Neural progenitor cell (in vitro differentiated cells): ENCODE results near the gene ZNF862. TPM values are rescaled to one million over a fixed set of nuclear protein-coding genes. Genes with fewer than 3 reads are reported as not detected.

Experiments used
- DNase-seq: peaks from one replicate; pipeline ENCODE4 v3.0.0-alpha.2; 2016; ENCODE audit warnings: low spot score
- H2AFZ ChIP-seq: fragments of 200-600 bp; sonication (generic); replicated peaks from 2 replicates; pipeline ENCODE4 v1.6.1; 2016; ENCODE audit warnings: antibody characterized with exemption
- H3F3A ChIP-seq: fragments of 200-600 bp; sonication (generic); 2 replicates; pipeline ENCODE4 v1.6.1; 2016; ENCODE audit warnings: antibody characterized with exemption, low read depth
- H3K27ac ChIP-seq: fragments of 200-600 bp; sonication (generic); 2 replicates; pipeline ENCODE4 v1.5.1; 2016; ENCODE audit warnings: mild to moderate bottlenecking
- H3K27me3 ChIP-seq: fragments of 200-600 bp; sonication (generic); 2 replicates; pipeline ENCODE4 v1.6.1; 2016; ENCODE audit warnings: mild to moderate bottlenecking, moderate library complexity
- H3K36me3 ChIP-seq: fragments of 200-600 bp; sonication (generic); 2 replicates; pipeline ENCODE4 v1.5.1; 2016
- H3K4me1 ChIP-seq: fragments of 200-600 bp; sonication (generic); 2 replicates; pipeline ENCODE4 v1.6.1; 2016; ENCODE audit warnings: mixed run types
- H3K4me2 ChIP-seq: fragments of 200-600 bp; sonication (generic); 2 replicates; pipeline ENCODE4 v1.6.1; 2016
- H3K4me3 ChIP-seq: fragments of 200-600 bp; sonication (generic); 2 replicates; pipeline ENCODE4 v1.5.1; 2016
- H3K79me2 ChIP-seq: fragments of 200-600 bp; sonication (generic); 2 replicates; pipeline ENCODE4 v1.6.1; 2016; ENCODE audit warnings: low read depth
- H3K9ac ChIP-seq: fragments of 200-600 bp; sonication (generic); 2 replicates; pipeline ENCODE4 v1.6.1; 2016
- H3K9me3 ChIP-seq: fragments of 200-600 bp; sonication (generic); 2 replicates; pipeline ENCODE4 v1.5.1; 2016; ENCODE audit warnings: low read depth
- H4K20me1 ChIP-seq: fragments of 200-600 bp; sonication (generic); 2 replicates; pipeline ENCODE4 v1.6.1; 2016; ENCODE audit warnings: low read depth
- H3K27ac Mint-ChIP-seq: 3 replicates; pipeline ENCODE4 v1.8.0; 2021; ENCODE audit warnings: mixed read lengths
- H3K27me3 Mint-ChIP-seq: 2 replicates; pipeline ENCODE4 v1.8.0; 2022; ENCODE audit warnings: low read depth, mild to moderate bottlenecking, inconsistent platforms, moderate library complexity, mixed read lengths; ENCODE audit not compliant: insufficient read depth
- H3K36me3 Mint-ChIP-seq: 3 replicates; pipeline ENCODE4 v1.8.0; 2021; ENCODE audit warnings: mixed read lengths
- H3K4me1 Mint-ChIP-seq: 3 replicates; pipeline ENCODE4 v1.8.0; 2021; ENCODE audit warnings: mixed read lengths
- H3K4me3 Mint-ChIP-seq: 3 replicates; pipeline ENCODE4 v1.8.0; 2021; ENCODE audit warnings: mild to moderate bottlenecking, moderate library complexity, mixed read lengths
- H3K9me3 Mint-ChIP-seq: 3 replicates; pipeline ENCODE4 v1.8.0; 2020; ENCODE audit warnings: mixed read lengths
- EZH2 ChIP-seq: fragments of 200-600 bp; sonication (generic); IDR thresholded peaks from 2 replicates; pipeline ENCODE4 v1.6.1; 2017; ENCODE audit warnings: antibody characterized with exemption, mild to moderate bottlenecking, moderate library complexity
- EZH2phosphoT487 ChIP-seq: fragments of 200-600 bp; sonication (generic); IDR thresholded peaks from 2 replicates; pipeline ENCODE4 v1.6.1; 2017; ENCODE audit warnings: antibody characterized with exemption
- total RNA-seq: library from RNA; depleted of rRNA; stranded (reverse); fragments of >200 nt; gene quantifications from 2 replicates; pipeline ENCODE4 v1.2.3, GENCODE V29; 2015; ENCODE audit warnings: low replicate concordance
- TF ChIP-seq, protein P1 (sequence below): fragments of 200-600 bp; sonication (generic); IDR thresholded peaks from 2 replicates; pipeline ENCODE4 v1.5.1; 2017; ENCODE audit warnings: antibody characterized with exemption, mild to moderate bottlenecking

Gene ZNF862
- total RNA-seq, 1 donor from 2014 or later: 5.9 TPM

GRCh38 chr7:149875396-149875795 lies 37.2 kb downstream of the ZNF862 start:
- no peak overlapping the region for H3K9ac ChIP-seq
- TF ChIP-seq, protein P1, sequence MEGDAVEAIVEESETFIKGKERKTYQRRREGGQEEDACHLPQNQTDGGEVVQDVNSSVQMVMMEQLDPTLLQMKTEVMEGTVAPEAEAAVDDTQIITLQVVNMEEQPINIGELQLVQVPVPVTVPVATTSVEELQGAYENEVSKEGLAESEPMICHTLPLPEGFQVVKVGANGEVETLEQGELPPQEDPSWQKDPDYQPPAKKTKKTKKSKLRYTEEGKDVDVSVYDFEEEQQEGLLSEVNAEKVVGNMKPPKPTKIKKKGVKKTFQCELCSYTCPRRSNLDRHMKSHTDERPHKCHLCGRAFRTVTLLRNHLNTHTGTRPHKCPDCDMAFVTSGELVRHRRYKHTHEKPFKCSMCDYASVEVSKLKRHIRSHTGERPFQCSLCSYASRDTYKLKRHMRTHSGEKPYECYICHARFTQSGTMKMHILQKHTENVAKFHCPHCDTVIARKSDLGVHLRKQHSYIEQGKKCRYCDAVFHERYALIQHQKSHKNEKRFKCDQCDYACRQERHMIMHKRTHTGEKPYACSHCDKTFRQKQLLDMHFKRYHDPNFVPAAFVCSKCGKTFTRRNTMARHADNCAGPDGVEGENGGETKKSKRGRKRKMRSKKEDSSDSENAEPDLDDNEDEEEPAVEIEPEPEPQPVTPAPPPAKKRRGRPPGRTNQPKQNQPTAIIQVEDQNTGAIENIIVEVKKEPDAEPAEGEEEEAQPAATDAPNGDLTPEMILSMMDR: no peak
- TF ChIP-seq EZH2phosphoT487 (no peak), EZH2 (no peak)
- no peaks in the 10 kb centered on the region for H3K9me3 ChIP-seq
- H4K20me1 ChIP-seq: no peaks in the 10 kb centered on the region
- Mint-ChIP-seq H3K27me3 (peaks cover 17% of the 10 kb centered on the region), H3K27ac (no peak overlapping the region), H3K4me3 (peak overlapping the region; percentile 65), H3K4me1 (peaks cover 33% of the 10 kb centered on the region), H3K36me3 (peaks cover 5% of the 10 kb centered on the region), H3K9me3 (no peaks in the 10 kb centered on the region)
- H3K27ac ChIP-seq: no peak overlapping the region
- H3K36me3 ChIP-seq: no peaks in the 10 kb centered on the region
- no peaks in the 10 kb centered on the region for H3K79me2 ChIP-seq
- H2AFZ ChIP-seq: no peak overlapping the region
- no peak overlapping the region for H3K4me3 ChIP-seq
- DNase-seq: no peak
- peaks cover 7% of the 10 kb centered on the region for H3K4me1 ChIP-seq
- H3K4me2 ChIP-seq: no peak overlapping the region
- peaks cover 24% of the 10 kb centered on the region for H3K27me3 ChIP-seq
- peaks cover 20% of the 10 kb centered on the region for H3F3A ChIP-seq

DNA sequence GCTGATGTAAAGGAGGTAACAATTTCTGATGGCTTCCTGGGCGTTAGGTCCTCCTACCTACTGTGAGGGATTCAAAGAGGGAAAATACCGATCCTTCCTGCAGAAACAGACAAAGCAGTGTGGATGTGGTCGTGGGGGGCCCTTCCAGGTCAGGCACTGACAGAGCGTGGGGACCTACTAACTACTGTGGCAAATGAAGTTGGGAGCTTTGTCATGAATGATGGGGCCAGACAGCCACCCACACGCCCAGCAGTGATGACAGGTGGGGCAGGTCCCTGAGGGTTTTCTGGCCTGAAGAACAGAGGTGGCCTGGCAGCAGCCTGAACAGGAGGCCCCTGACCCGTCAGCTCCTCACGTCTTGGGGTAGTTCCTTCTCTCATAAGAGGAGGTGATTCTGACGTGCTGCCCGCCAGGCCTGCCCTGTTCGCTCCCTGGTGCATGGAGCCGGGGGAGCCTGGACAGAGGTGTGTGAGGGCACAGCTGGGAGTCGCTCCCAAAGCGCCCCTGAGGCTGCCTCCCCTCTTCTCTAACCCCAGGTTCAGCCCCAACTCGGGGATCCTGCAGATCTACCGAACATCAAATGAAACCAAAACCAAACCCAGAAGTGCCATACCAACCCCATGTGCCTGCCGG lies 39.8 kb downstream of the ZNF862 start:
- Histone ChIP-seq H3K4me2 (no peak overlapping the region), H3K27me3 (peaks cover 19% of the 10 kb centered on the region), H3K9me3 (no peaks in the 10 kb centered on the region), H3K79me2 (no peaks in the 10 kb centered on the region), H2AFZ (no peak overlapping the region), H3K4me1 (peaks cover 7% of the 10 kb centered on the region), H3F3A (peaks cover 11% of the 10 kb centered on the region), H3K27ac (no peak overlapping the region), H4K20me1 (no peaks in the 10 kb centered on the region), H3K4me3 (no peak overlapping the region), H3K9ac (no peak overlapping the region), H3K36me3 (no peaks in the 10 kb centered on the region)
- Mint-ChIP-seq H3K9me3 (no peaks in the 10 kb centered on the region), H3K4me1 (peaks cover 29% of the 10 kb centered on the region), H3K27me3 (peaks cover 9% of the 10 kb centered on the region), H3K36me3 (peaks cover 5% of the 10 kb centered on the region), H3K27ac (no peak overlapping the region), H3K4me3 (no peak overlapping the region)
- no peak for TF ChIP-seq EZH2phosphoT487
- TF ChIP-seq EZH2: no peak
- TF ChIP-seq, protein P1: no peak
- DNase-seq: no peak

GRCh38 chr7:149878523-149878921 lies 40.3 kb downstream of the ZNF862 start:
- Histone ChIP-seq H3K36me3 (no peaks in the 10 kb centered on the region), H4K20me1 (no peaks in the 10 kb centered on the region), H3K27me3 (peaks cover 19% of the 10 kb centered on the region), H2AFZ (no peak overlapping the region), H3K4me3 (no peak overlapping the region), H3K4me1 (peaks cover 7% of the 10 kb centered on the region), H3K9me3 (no peaks in the 10 kb centered on the region), H3K79me2 (no peaks in the 10 kb centered on the region), H3K27ac (no peak overlapping the region), H3K9ac (no peak overlapping the region), H3K4me2 (no peak overlapping the region), H3F3A (peaks cover 6% of the 10 kb centered on the region)
- peaks cover 8% of the 10 kb centered on the region for H3K27me3 Mint-ChIP-seq
- no peak for DNase-seq
- TF ChIP-seq, protein P1: no peak
- TF ChIP-seq EZH2phosphoT487 (no peak), EZH2 (no peak)
- H3K4me3 Mint-ChIP-seq: no peak overlapping the region
- no peaks in the 10 kb centered on the region for H3K9me3 Mint-ChIP-seq
- peaks cover 32% of the 10 kb centered on the region for H3K4me1 Mint-ChIP-seq
- peaks cover 5% of the 10 kb centered on the region for H3K36me3 Mint-ChIP-seq
- no peak overlapping the region for H3K27ac Mint-ChIP-seq
